HG03439 (cell line): ENCODE measurements around the gene SOS1.
"Not testable (repeated sequence)": the region's sequence is repeated elsewhere in the genome, so short reads cannot be mapped to it uniquely, and the experiment has no call there.

Experiments
- ATAC-seq: cut with Tn5 transposase; IDR thresholded peaks from one replicate; pipeline ENCODE4 v1.9.1; 2021; ENCODE audit warnings: mild to moderate bottlenecking, moderate library complexity; ENCODE audit not compliant: unreplicated experiment

Gene SOS1

DNA sequence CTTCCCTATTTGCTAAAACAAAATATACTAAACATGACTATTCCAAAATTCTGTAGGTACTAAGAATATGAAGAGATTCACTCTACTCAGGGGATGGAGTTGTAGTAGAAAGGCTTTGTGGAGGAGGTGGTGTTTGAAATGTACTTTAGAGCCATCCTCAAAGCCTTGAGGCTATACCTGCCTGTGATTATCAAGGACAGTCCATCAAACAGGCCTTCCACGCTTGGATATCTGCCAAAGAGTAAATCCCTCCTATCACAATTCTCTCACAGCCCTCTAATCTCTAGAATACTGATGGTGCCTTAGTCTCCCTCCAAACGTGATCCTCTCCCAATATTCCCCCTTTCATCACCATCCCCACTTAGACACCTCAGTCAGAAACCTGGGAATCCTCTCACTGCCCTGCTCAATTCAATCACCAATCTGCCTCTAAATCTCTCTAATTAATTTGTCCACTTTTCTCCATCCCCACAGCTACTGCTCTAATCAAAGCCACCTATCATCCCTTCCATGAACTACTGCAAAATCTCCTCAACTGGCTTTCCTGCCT lies 13.1 kb downstream of the SOS1 start:
- ATAC-seq = no peak

- ATAC-seq = no peak
These were observed 13.7 kb downstream of the SOS1 start for GRCh38 chr2:39107156-39107555.

GRCh38 chr2:39099870-39100728 lies 20.8 kb downstream of the SOS1 start:
- ATAC-seq = peak; percentile 65

- no peak for ATAC-seq
These were observed 21.5 kb downstream of the SOS1 start for GRCh38 chr2:39099310-39099869.

GRCh38 chr2:39095624-39096023 lies 25.2 kb downstream of the SOS1 start:
- ATAC-seq = no peak

- peak; percentile 78 for ATAC-seq
These were observed 26.0 kb downstream of the SOS1 start for GRCh38 chr2:39094717-39095363.

GRCh38 chr2:39093218-39093898 lies 27.5 kb downstream of the SOS1 start:
- no peak for ATAC-seq

DNA sequence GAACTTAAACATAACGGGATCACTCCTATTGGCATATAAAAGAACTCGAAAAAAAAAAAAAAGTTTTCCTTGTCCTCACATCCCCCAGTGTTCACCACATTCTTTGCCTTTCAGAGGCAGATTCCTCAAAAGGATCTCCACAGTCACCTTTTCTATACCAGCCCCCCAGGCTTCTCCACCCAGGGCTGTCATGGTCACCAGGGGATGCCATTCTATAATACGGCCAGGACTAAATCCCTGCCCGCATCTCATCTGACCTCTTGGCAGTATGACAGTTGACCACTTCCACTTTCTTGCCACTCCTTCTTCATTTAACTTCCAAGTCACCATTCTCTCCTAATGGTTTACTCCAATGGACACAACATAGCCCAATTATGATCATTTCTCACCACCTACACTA lies 29.3 kb downstream of the SOS1 start:
- ATAC-seq = no peak

DNA sequence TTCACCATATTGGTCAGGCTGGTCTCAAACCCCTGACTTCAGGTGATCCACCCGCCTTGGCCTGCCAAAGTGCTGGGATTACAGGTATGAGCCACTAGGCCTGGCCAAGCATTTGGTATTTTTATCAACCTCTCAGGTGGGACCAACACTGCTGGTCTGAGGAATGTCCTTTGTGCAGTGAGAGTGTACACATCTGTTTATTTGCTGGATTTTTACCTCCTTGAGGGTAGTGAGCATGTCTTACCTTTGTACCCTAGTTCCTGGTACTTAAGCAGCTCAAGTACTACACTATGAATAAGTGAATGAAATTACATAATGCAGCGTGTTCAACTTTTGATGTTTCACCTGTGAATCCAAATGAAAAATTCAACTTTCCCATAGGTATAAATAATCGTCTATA lies 29.8 kb downstream of the SOS1 start:
- ATAC-seq = no peak

GRCh38 chr2:39080152-39080551 lies 40.7 kb downstream of the SOS1 start:
- ATAC-seq = no peak

DNA sequence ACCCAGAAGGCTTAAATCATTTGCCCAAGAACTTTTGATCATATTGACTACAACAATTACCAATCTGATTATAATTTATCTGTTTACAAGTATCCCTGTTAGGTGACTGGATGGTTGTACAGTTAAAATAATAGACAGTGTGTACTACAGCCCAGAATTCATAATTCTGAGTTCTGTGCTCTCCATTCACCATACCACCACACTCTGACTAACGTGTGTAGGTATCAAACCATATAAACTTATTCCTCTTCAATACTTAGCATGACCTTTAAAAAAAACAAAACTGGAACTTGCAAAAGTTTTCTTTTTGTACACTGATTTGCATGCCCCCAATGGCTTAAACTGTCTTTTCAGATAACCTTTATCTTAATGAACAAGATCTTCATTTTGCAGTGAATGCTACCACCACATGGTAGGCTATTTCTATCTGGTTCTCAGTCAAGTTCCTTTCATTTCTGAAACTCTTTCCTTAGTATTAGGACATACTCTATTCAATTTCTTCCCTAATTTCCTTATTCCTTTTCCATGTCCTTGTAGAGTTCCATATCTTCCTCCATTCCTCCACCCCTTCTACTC lies 50.9 kb downstream of the SOS1 start:
- no peak for ATAC-seq

- ATAC-seq = no peak
These were observed 51.7 kb downstream of the SOS1 start for GRCh38 chr2:39069136-39069515.

- no peak for ATAC-seq
These were observed 52.3 kb downstream of the SOS1 start for GRCh38 chr2:39068299-39069135.

DNA sequence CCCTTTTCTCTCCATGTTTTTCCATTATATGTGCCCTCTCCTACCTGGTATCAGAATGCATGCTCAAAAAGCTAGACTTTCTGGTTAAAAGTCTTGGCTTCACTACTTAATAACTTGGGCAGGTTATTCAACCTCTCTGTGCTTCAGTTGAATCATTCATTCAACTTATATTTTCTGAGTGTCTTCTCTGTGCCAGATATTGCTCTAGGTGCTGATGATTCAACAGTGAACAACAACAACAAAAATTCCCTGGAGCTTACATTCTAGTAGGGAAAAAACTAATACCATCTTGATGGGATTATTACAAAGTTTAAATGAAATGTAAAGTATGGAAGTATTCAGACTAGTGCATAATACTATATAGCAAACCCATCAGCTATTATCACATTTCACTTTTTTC lies 55.2 kb downstream of the SOS1 start:
- no peak for ATAC-seq

DNA sequence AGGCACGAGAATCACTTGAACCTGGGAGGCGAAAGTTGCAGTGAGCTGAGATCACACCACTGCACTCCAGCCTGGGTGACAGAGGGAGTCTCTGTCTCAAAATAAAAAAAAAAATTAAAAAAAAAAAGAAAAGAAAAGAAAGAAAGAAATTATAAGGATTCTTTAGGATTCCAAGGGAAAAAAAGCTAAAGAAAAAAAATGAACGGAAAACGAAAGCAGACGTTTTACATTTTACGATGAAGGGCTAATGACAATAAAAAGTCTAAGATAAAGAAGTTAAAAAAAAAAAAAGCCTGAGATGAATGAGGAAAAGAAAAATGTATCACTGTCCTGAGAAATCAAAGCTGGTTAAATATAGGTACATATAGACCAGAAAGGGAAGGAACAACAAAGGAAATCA lies 58.5 kb downstream of the SOS1 start:
- ATAC-seq = no peak

DNA sequence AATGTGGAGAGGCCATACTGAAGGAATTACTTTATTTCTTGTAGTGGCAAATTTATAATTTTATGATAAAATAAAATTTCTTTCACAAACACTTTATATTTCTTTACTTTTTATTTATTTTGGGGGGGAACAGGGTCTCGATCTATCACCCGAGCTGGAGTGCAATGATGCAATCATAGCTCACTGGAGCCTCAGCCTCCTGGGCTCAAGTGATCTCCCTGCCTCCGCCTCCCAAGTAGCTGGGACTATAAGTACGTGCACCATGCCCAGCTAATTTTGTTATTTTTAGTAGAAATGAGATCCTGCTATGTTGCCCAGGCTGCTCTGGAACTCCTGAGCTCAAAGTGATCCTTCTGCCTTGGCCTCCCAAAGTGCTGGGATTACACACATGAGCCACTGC lies 59.6 kb downstream of the SOS1 start:
- no peak for ATAC-seq

DNA sequence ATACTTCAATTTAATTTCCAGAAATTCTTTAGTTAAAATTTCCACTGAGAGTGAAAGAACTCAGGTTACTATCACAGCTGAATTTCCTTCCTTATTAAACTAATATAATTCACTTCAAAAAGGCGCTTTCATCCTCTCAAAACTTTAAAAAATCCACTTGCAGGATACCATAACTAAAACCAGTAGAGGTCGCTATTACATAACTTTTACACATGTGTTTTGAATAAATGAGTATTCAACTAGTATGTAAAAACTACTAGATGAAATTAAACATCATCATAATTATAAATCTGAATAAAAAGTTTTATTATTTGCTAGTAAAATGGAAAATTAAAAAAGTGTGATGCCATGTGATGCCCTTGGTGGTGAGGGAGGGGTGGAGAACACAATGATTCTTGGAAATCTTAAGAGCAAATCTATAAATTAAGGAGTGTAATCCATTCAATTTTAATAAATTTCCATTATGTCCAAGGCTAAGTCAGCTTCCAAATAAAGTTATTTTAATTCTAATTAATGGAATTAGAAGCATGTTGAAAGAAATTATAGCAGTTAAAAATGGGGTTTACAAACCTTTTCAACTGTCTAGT lies 61.4 kb downstream of the SOS1 start:
- no peak for ATAC-seq

DNA sequence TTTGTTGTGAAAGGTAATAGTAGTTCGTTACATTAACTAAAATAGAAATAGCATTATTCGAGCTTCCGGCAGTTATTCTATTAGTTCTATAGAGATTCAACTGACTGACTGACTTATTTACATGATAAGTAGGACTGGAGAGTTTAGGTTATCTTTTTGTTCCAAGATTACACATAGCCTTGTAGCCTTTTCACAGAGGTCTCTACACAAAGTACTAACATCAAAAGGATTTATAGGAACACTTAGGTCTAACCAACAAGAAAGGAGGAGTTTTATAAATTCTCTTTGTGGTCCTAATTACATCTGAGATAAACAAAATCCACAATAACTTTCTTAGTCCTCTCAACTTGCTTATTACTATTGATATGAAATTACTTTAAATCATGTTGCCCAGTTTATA lies 62.8 kb downstream of the SOS1 start:
- ATAC-seq = no peak

DNA sequence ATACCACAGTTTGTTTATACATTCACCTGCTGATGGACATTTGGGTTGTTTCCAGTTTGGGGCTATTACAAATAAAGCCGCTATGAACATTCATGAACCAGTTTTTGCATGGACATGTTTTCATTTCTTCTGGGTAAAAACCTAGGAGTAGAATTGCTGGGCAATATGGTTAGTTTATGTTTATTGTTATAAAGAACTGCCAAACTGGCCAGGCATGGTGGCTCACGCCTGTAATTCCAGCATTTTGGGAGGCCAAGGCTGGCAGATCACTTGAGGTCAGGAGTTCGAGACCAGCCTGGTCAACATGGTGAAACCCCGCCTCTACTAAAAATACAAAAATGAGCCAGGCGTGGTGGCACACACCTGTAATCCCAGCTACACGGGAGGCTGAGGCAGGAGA lies 68.2 kb downstream of the SOS1 start:
- ATAC-seq = not testable (repeated sequence)

GRCh38 chr2:39050109-39050508 lies 70.7 kb downstream of the SOS1 start:
- no peak for ATAC-seq
